ENCODE results near the gene MROH2B. TPM values are rescaled to one million over a fixed set of nuclear protein-coding genes. Genes with fewer than 3 reads are reported as not detected.

Gene MROH2B
- total RNA-seq, 1 experiment from 2014 or later = not detected

- intact Hi-C loops (cut with micrococcal nuclease; ENCODE audit: unreplicated experiment) = no loop called here
- POLR2A ChIA-PET = no interaction called here
- no peaks in the 10 kb centered on the region for H3K9me3 ChIP-seq (ENCODE audit: control insufficient read depth, insufficient read depth, low read depth, low read length)
- no peak for DNase-seq (ENCODE audit: low read depth, low spot score)
- no peak overlapping the region for H3K4me3 ChIP-seq (ENCODE audit: low read depth in 2 of 2, low read length in 2 of 2)
- CTCF ChIA-PET = no interaction called here
- in situ Hi-C loops (cut with HindIII; ENCODE audit: low pct_unique_long_range_greater_than_20kb, low sequenced_read_pairs) = no loop called here
- H3K4me1 ChIP-seq (ENCODE audit: control insufficient read depth, insufficient read depth, low read length) = no peaks in the 10 kb centered on the region
- ATAC-seq = no peak
- H3K27ac ChIP-seq (ENCODE audit: low read length) = no peak overlapping the region
- TF ChIP-seq SIN3A (IDR thresholded peaks at IDR 0.05; ENCODE audit: borderline replicate concordance, insufficient read depth, low read depth, low read length) = no peak
- TF ChIP-seq CTCF (IDR thresholded peaks at IDR 0.05) = no peak
- no peak for TF ChIP-seq POLR2AphosphoS5 (IDR thresholded peaks at IDR 0.05; ENCODE audit: low read depth, low read length)
- TF ChIP-seq TCF7L2 (IDR thresholded peaks at IDR 0.05; ENCODE audit: low read depth, low read length) = no peak
- TF ChIP-seq REST (IDR thresholded peaks at IDR 0.05; ENCODE audit: insufficient read depth in 1 of 2, low read depth in 2 of 2, low read length in 1 of 2) = no peak
- no peaks in the 10 kb centered on the region for H3K27me3 ChIP-seq (ENCODE audit: control insufficient read depth, insufficient read depth, low read length)
- no peaks in the 10 kb centered on the region for H3K36me3 ChIP-seq (ENCODE audit: control insufficient read depth, insufficient read depth, low read length)
- BruUV-seq (replicated peaks) = no TSS peak
These were observed 72.0 kb downstream of the MROH2B start for GRCh38 chr5:40999142-40999541.

GRCh38 chr5:40995801-40996586 is 75.1 kb downstream of the MROH2B start:
- H3K4me3 ChIP-seq (ENCODE audit: low read depth in 2 of 2, low read length in 2 of 2) = no peak overlapping the region
- TF ChIP-seq TCF7L2 (IDR thresholded peaks at IDR 0.05; ENCODE audit: low read depth, low read length) = no peak
- no peak for TF ChIP-seq CTCF (IDR thresholded peaks at IDR 0.05)
- no peak for TF ChIP-seq POLR2AphosphoS5 (IDR thresholded peaks at IDR 0.05; ENCODE audit: low read depth, low read length)
- TF ChIP-seq REST (IDR thresholded peaks at IDR 0.05; ENCODE audit: insufficient read depth in 1 of 2, low read depth in 2 of 2, low read length in 1 of 2) = no peak
- TF ChIP-seq SIN3A (IDR thresholded peaks at IDR 0.05; ENCODE audit: borderline replicate concordance, insufficient read depth, low read depth, low read length) = no peak
- intact Hi-C loops (cut with micrococcal nuclease; ENCODE audit: unreplicated experiment) = no loop called here
- CTCF ChIA-PET = no interaction called here
- no peaks in the 10 kb centered on the region for H3K9me3 ChIP-seq (ENCODE audit: control insufficient read depth, insufficient read depth, low read depth, low read length)
- H3K27me3 ChIP-seq (ENCODE audit: control insufficient read depth, insufficient read depth, low read length) = no peaks in the 10 kb centered on the region
- in situ Hi-C loops (cut with HindIII; ENCODE audit: low pct_unique_long_range_greater_than_20kb, low sequenced_read_pairs) = no loop called here
- DNase-seq (ENCODE audit: low read depth, low spot score) (no peak), ATAC-seq (no peak)
- no TSS peak for BruUV-seq (replicated peaks)
- no peaks in the 10 kb centered on the region for H3K4me1 ChIP-seq (ENCODE audit: control insufficient read depth, insufficient read depth, low read length)
- no peaks in the 10 kb centered on the region for H3K36me3 ChIP-seq (ENCODE audit: control insufficient read depth, insufficient read depth, low read length)
- POLR2A ChIA-PET = no interaction called here
- H3K27ac ChIP-seq (ENCODE audit: low read length) = no peak overlapping the region

All from Panc1 (cell line).